GM18870 (cell line): Measurements from ENCODE around the gene PLXND1.
"Not testable (repeated sequence)": the region's sequence is repeated elsewhere in the genome, so short reads cannot be mapped to it uniquely, and the experiment has no call there.

ENCODE experiments used
- ATAC-seq: cut with Tn5 transposase; IDR thresholded peaks from one replicate; pipeline ENCODE4 v1.9.1; 2021; ENCODE audit warnings: moderate library complexity; ENCODE audit not compliant: unreplicated experiment

PLXND1 gene

DNA sequence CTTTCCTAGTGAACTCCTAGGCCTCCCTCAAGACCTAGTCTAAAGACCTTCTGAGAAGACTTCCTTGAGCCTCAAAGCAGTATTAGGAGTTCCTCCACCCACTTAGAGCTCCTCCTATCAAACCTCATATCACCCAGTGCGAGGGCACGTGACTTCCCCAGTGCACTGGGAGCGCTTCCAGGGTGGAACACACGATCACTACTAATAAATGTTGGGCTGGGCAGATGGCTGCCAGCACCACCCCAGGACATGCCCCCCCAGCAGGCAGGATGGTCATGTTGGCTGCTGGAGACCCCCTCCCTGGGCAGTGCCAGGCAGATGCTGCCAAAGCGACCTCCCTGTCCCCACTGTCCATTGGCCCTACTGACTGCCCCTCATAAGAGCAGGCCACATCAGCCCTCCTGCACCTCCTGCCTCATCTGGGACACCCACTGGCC lies 8.5 kb upstream of the PLXND1 start:
- no peak for ATAC-seq

DNA sequence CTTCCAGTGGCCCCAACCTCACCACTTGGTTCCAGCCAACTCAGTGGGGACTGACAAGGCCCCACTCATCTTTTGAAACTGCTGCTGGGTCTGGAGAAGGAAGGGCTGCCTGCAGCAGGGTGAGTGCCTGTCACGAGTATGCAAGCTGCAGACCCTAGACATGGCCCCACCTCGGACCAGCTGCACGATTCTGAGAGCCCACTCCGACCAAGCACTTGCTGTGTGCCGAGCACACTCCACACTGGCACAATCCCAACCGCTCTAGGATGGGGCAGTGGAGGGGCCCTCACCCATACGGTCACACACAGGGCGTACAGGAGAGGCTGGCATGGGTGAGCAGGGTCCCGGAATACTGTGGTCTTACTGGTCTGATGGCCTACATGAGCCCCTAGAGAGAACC lies 8.0 kb upstream of the PLXND1 start:
- ATAC-seq: no peak

DNA sequence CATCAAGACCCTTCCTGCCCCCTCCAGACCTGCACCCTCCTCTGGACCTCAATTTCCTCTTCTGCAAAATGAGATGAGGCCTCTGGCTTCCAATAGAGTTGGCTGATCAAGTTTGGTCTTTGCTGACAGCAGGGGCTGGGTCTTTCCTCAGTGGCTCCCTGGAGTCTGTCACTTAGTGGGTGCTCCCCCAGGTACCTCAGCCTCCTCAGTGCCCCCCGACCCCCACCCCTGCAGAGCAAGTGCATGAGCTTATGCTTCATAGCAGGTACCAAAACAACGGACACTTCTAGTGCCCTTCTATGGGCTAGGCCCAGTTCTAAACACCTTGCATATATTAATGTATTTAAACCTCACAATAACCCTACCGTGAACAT lies 6.9 kb upstream of the PLXND1 start:
- no peak for ATAC-seq

DNA sequence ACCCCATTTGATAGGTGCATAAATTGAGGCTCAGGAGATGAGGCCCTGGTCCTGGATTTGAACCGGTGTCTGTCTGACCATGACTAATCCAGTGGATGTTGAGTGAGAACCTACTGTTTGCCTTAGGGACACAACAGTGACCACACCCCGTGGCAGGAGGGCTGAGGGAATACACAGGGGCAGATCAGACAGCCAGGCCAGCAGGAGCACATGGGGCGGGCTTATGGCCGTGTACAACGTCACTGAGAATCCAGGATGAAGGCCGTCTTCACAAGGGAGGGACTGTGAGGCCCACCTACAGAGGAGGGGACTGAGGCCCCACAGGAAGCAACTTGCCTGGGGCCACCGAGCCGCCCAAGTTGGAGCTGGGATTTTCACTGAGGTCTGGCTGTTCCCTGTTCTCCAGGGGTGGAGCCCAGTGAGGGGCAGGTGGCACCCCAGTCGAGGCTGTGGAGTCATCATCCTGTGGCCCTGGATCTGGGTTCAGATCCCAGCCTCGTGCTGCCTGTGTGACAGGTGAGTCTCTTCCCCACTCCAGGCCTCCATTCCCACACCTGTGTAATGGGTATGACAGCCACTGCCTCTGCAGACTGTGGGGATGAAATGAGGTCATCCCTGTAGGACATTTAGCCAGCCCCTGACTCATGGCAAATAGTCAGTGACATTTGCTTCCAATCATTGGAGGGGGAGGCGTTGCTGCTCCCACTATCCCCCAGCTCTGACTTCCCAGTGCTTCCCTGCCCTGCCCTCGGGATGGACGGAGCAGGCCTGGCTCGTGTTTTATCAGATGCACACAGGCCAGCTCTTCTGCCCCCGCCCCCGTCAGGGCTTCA lies 6.3 kb upstream of the PLXND1 start:
- no peak for ATAC-seq

DNA sequence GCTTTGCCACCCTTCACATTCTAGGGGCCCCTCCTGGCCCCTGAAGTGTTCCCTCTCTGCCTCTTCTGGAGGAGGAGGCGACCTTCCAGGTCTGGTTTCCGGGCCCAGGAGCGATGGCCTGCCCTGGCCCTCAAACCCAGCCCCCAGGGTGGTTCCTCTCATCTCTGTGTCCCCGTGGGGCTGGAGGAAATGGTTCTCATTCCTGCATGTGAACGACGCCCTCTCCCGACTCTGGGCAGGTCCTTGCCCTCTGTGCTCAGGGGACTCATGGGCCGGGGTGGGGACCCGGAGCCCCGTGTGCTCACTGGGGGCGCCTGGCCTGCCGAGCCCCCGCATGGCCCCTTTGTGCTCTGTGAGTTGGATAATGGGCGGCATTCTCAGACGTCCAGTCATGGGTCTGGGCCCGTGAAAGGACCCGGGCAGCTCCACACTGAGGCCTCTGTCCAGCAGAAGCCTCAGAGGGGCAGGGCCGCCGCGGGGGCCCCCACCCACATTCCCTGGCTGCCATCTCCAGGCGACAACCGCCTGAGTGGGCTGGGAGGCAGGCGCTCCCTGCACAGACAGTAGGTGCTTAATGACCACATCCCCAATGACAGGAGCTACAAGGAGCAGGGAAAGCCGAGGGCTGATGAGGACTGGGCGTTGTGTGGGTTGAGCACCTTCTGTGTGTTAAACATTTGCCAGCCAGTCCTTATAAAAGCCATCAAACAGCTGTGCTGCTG lies 5.5 kb upstream of the PLXND1 start:
- ATAC-seq: no peak

DNA sequence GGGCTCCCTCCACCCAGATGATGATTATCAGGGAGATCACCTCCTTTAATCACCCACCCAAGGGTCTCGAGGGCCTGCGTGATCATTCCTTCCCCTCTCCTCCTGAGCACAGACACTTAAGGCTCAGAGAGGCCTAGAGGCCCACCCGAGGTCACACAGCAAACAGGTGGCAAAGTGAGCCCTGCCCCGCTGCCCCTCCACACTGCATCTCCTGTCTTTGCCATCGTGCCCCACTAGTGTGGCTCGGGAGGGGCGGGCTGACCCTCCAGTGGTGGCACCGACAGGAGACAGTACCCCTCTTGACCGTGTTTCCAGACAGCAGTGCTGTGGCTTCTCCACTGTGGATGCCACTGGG lies 4.9 kb upstream of the PLXND1 start:
- no peak for ATAC-seq

DNA sequence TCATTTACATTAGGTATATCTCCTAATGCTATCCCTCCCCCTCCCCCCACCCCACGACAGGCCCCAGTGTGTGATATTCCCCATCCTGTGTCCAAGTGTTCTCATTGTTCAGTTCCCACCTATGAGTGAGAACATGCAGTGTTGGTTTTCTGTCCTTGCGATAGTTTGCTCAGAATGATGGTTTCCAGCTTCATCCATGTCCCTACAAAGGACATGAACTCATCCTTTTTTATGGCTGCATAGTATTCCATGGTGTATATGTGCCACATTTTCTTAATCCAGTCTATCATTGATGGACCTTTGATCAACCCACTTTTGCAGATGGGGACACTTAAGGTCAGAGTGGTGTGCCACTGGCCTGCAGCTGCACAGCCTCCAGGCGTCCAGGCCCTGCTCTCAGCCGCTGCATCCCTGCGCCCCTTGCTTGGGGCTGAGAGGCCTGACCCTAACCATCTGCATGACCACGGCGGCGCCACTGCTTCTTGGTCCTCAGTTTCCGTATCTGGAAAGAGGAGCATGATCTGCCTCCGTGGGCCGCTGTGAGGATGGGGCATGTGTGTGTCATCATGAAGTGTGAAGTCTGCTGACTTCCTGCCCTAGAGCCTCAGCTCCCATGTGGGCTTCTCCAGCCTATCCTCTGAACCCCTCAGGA lies 4.4 kb upstream of the PLXND1 start:
- not testable (repeated sequence) for ATAC-seq

DNA sequence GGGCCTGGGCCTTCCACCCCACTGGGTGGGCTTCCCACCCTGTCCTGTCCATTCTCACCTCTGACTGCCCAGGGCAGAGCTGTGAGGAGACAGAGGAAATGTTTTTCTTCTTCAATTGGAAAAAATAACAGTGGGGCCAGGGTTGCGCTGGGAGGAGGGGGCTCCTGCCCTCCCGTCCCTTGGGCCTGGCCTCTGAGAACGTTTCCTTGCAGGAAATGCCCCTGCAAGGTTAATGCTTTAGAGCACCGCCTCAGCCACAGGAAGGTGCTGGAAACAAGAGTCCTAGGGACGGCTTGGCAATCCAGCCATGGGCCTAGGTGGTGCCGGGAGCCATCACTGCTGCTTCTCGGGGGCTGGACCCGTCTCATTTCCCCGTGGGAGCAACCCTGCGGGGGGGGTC lies 3.8 kb upstream of the PLXND1 start:
- no peak for ATAC-seq

DNA sequence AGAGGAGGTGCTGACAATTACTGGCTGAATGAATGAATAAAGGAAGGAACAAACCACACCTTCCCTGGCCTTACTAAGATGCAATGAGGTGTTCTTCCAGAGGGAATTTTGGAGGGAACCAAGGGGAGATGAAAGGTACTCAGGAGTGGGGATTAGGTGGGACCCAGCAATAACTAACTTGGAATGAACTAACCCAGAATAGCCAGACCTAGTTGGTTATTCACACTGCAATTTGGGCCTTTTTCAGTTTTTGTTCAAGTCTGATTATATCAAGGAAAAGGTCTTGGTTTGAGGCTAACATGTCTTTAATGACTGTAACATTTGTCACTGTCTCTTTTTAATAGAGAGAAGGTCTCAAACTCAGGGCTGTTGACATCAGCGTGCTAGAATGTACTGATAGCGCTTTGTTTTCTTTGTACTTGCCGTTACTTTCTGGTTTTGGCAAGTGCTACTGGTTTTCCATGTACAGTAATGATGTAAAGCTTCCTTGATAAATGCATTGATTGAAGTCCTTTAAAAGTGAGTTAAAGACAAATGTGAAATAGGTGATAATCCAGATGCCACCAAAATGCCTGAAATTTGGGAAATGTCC lies 3.2 kb upstream of the PLXND1 start:
- ATAC-seq: no peak

DNA sequence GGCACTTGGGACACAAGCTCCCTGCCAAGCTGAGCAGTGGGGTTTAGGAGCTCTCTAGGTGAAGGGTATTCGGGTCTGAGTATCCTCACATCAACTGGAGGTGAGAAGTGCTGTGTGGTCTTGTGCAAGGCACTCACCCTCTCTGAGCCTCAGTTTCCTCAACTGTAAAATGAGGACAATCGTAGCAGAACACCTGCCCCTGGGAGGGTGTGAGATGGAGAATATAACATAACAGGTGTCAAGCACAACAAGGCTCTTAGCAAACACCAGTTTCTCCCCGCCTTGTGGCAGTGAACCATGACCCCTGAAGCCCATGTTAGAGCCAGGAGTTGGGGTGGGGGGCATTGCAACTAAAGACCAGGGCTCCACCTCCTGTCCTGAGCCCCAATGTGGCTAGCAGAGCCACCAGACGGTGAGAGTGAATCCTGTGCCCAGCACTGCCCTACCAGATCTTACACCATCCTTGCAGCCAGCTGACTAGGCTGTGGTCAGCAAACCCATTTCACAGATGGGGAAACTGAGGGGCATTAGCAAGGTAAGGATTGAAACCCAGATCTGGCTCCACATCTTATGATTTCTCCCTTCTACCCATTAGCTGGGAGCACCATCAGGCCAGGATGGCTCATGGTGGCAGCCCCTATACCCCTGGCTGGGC lies 2.6 kb upstream of the PLXND1 start:
- no peak for ATAC-seq

DNA sequence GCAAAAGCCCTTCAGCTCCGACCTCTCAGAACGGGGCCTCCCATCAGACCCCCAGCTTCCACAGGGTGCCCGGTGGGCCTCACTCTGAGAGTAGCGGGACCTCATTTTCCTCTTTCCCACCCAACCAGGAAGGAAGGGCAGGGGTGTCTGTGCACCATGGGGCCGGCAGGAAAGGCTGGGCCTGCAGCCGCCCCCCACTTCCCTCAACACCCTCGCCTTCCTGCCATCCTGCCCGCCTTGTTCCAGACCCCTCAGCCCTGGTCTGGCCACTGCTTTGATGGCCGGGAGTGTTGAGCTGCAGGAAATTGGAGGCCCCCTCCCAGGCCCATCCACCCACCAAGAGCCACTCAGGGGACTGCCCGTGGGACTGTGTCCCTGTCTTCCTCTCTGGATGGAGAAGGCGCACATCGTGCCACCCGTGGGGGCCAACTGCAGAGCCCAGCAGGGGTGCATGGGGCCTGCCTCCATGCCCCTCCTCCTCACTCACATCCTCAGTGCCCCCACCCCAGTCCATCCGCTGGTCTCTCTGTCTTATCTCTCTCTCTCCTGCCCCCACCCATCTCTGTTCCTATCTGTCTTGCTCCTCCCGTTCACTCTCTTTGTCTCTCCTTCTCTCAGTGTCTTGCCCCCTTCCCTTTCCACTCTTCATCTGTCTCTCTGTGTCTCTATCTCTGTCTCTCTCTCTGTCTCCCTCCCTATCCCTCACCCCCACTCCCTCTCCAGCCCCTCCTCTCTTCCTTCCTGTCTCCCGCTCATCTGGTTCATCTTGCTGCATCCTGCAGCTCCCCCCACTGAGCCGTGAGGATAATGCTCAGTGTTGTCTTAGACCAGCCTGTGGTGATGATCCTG lies 1.8 kb upstream of the PLXND1 start:
- ATAC-seq: no peak

DNA sequence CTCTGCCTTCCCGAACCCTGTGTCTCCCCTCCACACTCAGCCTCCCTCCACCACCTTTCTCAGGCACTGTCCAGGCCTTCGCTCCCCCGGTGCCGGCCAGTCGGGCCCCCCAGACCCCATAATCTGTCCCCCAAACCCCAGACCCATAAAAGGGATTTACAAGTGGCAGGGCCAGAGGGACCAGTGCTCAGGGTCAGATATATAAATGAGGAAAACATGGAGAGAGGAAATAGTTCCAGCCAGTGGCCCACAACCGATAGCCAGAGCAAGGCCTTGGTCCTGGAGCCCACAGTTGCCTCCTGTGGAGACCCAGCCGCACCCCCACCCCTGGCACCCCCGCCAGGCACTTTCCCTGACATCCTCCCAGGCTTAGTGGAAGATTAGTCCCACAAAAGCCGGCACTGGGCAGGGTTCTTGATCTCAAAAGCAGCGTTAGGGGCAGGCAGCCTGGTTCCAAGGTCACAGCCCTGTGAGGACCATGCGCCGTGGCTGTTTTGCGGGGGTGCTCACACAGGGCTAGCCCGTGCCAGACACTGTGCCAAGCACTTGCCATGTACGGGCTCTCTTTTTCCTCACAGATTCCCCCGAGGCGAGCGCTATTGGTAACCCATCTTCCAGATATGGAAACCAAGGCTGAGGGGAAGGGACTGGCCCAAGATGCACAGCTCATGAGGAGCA lies 1.1 kb upstream of the PLXND1 start:
- no peak for ATAC-seq

DNA sequence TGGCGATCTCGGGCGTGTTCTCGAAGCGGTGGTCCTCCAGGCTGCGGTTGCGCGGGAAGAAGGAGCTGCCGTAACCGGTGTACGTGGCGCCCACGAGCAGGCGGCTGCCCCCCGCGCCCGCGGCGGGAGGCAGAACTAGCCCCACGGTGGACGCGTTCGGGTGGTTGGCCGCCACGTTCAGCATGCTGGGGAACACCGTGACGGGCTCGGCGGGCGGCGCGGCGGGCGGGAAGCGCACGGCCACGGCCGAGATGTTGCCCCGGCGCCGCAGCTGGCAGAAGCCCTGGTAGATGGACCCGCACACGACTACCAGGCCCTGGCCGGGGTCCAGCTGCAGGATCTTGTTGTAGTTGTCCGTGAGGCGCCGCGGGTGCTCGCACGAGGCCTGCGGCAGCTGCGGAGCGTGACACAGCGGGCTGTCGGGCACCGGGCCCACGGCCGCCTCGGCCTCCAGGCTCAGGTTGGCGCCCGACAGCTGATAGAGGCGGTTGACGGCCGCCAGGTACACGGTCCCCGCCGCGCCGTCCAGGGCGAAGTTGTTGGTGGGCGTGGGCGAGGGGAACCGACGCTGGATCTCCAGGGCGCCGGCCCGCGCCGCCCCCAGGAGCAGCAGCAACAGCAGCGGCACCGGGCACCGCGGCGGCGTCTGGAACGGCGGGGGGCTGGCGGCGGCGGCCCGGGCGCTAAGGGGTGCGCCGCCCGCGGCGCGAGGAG lies 397 bp downstream of the PLXND1 start:
- no peak for ATAC-seq

DNA sequence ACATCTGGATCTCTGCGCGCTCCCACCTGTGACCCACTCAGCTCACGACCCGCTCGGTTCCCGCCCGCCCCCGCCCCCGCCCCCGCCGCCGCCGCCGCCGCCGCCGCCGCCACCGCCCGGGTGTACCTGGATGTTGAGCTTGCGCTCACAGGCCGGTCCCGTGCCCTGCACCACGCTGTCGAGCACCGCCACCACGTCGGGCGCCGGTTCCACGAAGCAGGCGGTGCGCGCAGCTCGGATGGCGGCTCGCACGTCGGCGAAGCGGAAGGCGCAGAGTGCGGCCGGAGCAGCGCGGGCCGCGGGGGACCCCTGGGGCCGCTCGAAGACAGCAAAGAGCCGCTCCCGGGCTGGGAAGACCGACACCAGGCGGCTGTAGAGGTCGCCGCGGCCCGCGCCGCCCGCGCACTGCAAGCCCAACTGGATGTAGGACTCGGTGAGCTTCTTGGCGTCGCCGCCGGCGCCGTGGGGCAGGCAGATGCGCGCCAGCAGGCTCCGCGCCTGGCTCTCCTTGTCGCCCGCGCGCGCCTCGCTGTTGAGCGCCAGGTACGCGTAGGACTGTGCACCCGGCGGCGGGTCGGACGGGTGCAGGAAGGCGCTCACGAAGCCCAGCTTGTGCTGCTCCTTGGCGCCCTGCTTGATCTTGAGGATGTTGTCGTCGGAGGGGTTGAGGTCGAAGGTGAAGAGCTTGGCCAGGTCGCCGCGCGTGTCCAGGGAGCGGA lies 1.1 kb downstream of the PLXND1 start:
- no peak for ATAC-seq

DNA sequence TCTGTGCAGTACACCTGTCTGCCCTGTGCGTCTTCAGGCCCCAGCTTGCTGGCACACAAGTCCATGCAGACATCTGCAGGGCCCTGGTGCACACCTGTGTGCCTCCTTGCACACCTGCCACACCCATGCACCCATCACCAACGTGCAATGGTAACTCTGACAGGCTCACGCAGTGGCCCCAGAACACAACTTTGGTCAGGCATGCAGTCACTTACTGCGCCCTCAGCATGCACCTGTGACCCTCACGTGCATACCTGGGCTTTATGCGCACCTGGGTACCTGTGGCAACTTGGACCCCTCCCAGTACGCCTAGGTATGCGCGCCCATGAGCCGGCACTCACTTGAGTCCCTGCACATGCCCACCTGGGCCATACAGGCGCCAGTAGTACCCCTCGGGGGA lies 1.7 kb downstream of the PLXND1 start:
- ATAC-seq: no peak

DNA sequence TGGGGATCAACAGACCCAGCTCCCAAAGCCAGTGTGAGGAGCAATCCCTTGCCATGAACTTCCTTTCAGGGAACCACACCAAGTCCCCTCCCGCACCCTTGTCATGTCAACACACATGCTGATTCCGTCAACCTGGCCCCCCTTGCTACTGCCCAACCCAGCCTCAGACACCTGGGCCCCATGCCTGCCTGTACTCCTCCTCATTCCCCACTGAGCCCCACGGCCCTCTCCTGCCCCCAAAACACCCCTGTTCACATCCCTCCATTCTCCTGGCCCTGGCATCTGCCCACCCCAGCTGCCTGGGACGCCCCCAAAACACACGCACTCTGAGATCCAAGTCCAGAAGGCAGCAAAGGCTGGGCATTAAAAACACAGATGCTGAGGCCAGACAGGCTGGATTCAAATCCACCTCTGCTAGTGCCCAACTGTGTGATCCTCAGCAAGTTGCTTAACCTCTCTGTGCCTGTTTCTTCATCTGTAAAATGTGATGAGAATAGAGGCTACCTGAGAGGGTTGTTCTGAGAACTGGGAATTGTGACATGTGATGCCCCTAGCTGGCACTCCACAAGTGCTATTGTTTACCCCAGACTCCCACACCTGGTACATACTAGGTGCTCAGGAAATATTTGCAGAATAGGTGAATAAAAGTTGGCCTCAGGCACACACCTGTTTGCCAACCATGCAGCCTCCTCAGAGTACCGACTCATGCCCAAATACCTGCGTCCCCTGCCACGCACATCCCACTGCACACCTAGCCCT lies 2.3 kb downstream of the PLXND1 start:
- ATAC-seq: no peak

DNA sequence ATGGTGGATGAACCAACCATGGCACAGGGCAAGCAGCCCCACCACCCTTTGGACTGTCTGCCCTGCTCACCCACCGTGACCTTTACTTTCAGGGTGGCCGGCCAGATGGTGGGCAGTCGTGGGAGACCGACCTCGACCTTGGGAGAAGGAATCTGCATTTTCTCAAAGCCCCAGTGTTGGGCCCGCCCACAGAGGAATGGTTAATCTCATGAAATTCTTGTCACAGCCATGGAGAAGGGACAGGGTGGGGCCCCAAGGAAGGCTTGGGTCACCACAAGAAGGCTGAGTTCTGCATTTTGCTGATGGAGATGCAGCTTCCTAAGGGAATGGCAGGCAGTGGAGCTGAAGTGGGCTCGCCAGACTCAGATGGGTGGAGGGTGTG lies 2.9 kb downstream of the PLXND1 start:
- ATAC-seq: no peak
